22Rv1 (cell line): ENCODE measurements around the gene CES2.
"Not testable (repeated sequence)": the region's sequence is repeated elsewhere in the genome, so short reads cannot be mapped to it uniquely, and the experiment has no call there.

Experiments used
- ZFX ChIP-seq: fragments of 450-650 bp; IDR thresholded peaks from 2 replicates; pipeline ENCODE4 v1.6.1; 2017; ENCODE audit warnings: antibody characterized with exemption, borderline replicate concordance
- TF ChIP-seq, protein P1 (sequence below): fragments of 450-650 bp; IDR thresholded peaks from 2 replicates; pipeline ENCODE4 v1.5.1; 2017; ENCODE audit warnings: mild to moderate bottlenecking

DNA sequence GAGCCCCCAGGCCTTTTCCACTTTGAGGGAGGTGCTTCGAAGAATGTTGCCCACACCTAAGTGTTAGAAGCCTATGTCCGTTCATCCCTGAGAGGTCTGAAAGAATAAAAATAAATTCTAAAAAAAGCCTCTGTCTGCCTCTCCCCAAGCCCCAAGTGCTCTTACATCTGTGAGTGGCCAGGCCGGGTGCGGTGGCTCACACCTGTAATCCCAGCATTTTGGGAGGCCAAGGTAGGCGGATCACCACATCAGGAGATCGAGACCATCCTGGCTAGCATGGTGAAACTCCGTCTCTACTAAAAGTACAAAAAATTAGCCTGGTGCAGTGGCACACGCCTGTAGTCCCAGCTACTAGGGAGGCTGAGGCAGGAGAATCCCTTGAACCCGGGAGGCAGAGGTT is 9.7 kb downstream of the CES2 start:
- TF ChIP-seq, protein P1, sequence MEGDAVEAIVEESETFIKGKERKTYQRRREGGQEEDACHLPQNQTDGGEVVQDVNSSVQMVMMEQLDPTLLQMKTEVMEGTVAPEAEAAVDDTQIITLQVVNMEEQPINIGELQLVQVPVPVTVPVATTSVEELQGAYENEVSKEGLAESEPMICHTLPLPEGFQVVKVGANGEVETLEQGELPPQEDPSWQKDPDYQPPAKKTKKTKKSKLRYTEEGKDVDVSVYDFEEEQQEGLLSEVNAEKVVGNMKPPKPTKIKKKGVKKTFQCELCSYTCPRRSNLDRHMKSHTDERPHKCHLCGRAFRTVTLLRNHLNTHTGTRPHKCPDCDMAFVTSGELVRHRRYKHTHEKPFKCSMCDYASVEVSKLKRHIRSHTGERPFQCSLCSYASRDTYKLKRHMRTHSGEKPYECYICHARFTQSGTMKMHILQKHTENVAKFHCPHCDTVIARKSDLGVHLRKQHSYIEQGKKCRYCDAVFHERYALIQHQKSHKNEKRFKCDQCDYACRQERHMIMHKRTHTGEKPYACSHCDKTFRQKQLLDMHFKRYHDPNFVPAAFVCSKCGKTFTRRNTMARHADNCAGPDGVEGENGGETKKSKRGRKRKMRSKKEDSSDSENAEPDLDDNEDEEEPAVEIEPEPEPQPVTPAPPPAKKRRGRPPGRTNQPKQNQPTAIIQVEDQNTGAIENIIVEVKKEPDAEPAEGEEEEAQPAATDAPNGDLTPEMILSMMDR = not testable (repeated sequence)
- TF ChIP-seq ZFX = not testable (repeated sequence)
